Activated naive CD4-positive, alpha-beta T cell treated with anti-CD3 and anti-CD28 coated beads, Interleukin-2, amount 10 ng/mL, durations not matched to agents 7 days and 5 days (primary cell): ENCODE results near the gene AFAP1L2.

Source experiments
- CTCF ChIA-PET: fragments of 350-600 bp; sonication (Branson Sonifier 250); formaldehyde crosslinking; loops from one replicate; lab custom pipeline; 2021; ENCODE audit warnings: antibody characterized with exemption; lab: Charles Lee
- DNase-seq: peaks from one replicate; pipeline ENCODE4 v3.0.0-alpha.2; 2020
- H3K27ac Mint-ChIP-seq: one replicate; pipeline ENCODE4 v1.8.0; 2021; ENCODE audit warnings: mild to moderate bottlenecking, moderate library complexity, mixed read lengths
- H3K27me3 Mint-ChIP-seq: one replicate; pipeline ENCODE4 v1.8.0; 2021; ENCODE audit warnings: mild to moderate bottlenecking, mixed read lengths
- H3K36me3 Mint-ChIP-seq: one replicate; pipeline ENCODE4 v1.8.0; 2021; ENCODE audit warnings: mixed read lengths
- H3K4me1 Mint-ChIP-seq: one replicate; pipeline ENCODE4 v1.8.0; 2021; ENCODE audit warnings: mixed read lengths
- H3K4me3 Mint-ChIP-seq: one replicate; pipeline ENCODE4 v1.8.0; 2021; ENCODE audit warnings: mild to moderate bottlenecking, moderate library complexity, mixed read lengths
- H3K9me3 Mint-ChIP-seq: one replicate; pipeline ENCODE4 v1.8.0; 2021; ENCODE audit warnings: mixed read lengths

The AFAP1L2 gene

GRCh38 chr10:114320249-114321116, 83.8 kb downstream of the AFAP1L2 start:
- peaks cover 8% of the 10 kb centered on the region for H3K27me3 Mint-ChIP-seq
- H3K4me1 Mint-ChIP-seq, result no peaks in the 10 kb centered on the region
- no peaks in the 10 kb centered on the region for H3K36me3 Mint-ChIP-seq
- H3K27ac Mint-ChIP-seq, result no peak overlapping the region
- DNase-seq, result no peak
- H3K4me3 Mint-ChIP-seq, result no peak overlapping the region
- CTCF ChIA-PET, result no interaction called here
- no peaks in the 10 kb centered on the region for H3K9me3 Mint-ChIP-seq

- Mint-ChIP-seq H3K36me3 (no peaks in the 10 kb centered on the region), H3K4me1 (no peaks in the 10 kb centered on the region), H3K9me3 (no peaks in the 10 kb centered on the region), H3K27me3 (peaks cover 6% of the 10 kb centered on the region), H3K4me3 (no peak overlapping the region), H3K27ac (no peak overlapping the region)
- CTCF ChIA-PET, result no interaction called here
- DNase-seq, result no peak
Observed at GRCh38 chr10:114319406-114320248, 84.7 kb downstream of the AFAP1L2 start.

GRCh38 chr10:114316744-114317143, 87.6 kb downstream of the AFAP1L2 start:
- Mint-ChIP-seq H3K36me3 (no peaks in the 10 kb centered on the region), H3K9me3 (no peaks in the 10 kb centered on the region), H3K27me3 (peaks cover 7% of the 10 kb centered on the region), H3K4me1 (no peaks in the 10 kb centered on the region), H3K27ac (no peak overlapping the region), H3K4me3 (no peak overlapping the region)
- DNase-seq, result no peak
- CTCF ChIA-PET, result no interaction called here

- no peaks in the 10 kb centered on the region for H3K4me1 Mint-ChIP-seq
- no peaks in the 10 kb centered on the region for H3K9me3 Mint-ChIP-seq
- no peak overlapping the region for H3K27ac Mint-ChIP-seq
- H3K27me3 Mint-ChIP-seq, result peaks cover 7% of the 10 kb centered on the region
- CTCF ChIA-PET, result no interaction called here
- H3K36me3 Mint-ChIP-seq, result no peaks in the 10 kb centered on the region
- no peak overlapping the region for H3K4me3 Mint-ChIP-seq
- no peak for DNase-seq
Observed at GRCh38 chr10:114315566-114316420, 88.5 kb downstream of the AFAP1L2 start.

GRCh38 chr10:114313866-114314265, 90.4 kb downstream of the AFAP1L2 start:
- Mint-ChIP-seq H3K27me3 (peaks cover 16% of the 10 kb centered on the region), H3K9me3 (no peaks in the 10 kb centered on the region), H3K4me1 (no peaks in the 10 kb centered on the region), H3K4me3 (no peak overlapping the region), H3K27ac (no peak overlapping the region), H3K36me3 (no peaks in the 10 kb centered on the region)
- CTCF ChIA-PET, result no interaction called here
- no peak for DNase-seq

- CTCF ChIA-PET, result interaction anchor here (0.9 kb wide), 1 partner anchor 9 kb away, joined by 3 read pairs; no protein-coding TSS in a partner anchor
Observed at GRCh38 chr10:114313139-114313538, 91.2 kb downstream of the AFAP1L2 start.

GRCh38 chr10:114311496-114312209, 92.6 kb downstream of the AFAP1L2 start:
- Mint-ChIP-seq H3K9me3 (no peaks in the 10 kb centered on the region), H3K4me3 (no peak overlapping the region), H3K27me3 (peaks cover 32% of the 10 kb centered on the region), H3K36me3 (no peaks in the 10 kb centered on the region), H3K4me1 (no peaks in the 10 kb centered on the region), H3K27ac (no peak overlapping the region)
- CTCF ChIA-PET, result interaction anchor here (1.0 kb wide), 1 partner anchor 58 kb away, joined by 3 read pairs; no protein-coding TSS in a partner anchor
- no peak for DNase-seq

More at GRCh38 chr10:114313139-114313538, 91.2 kb downstream of the AFAP1L2 start:
- H3K4me3 Mint-ChIP-seq, result no peak overlapping the region
- no peaks in the 10 kb centered on the region for H3K9me3 Mint-ChIP-seq
- peaks cover 19% of the 10 kb centered on the region for H3K27me3 Mint-ChIP-seq
- H3K27ac Mint-ChIP-seq, result no peak overlapping the region
- H3K4me1 Mint-ChIP-seq, result no peaks in the 10 kb centered on the region
- no peak for DNase-seq
- no peaks in the 10 kb centered on the region for H3K36me3 Mint-ChIP-seq

- DNase-seq, result no peak
- H3K27ac Mint-ChIP-seq, result no peak overlapping the region
- H3K4me1 Mint-ChIP-seq, result no peaks in the 10 kb centered on the region
- CTCF ChIA-PET, result no interaction called here
- no peaks in the 10 kb centered on the region for H3K36me3 Mint-ChIP-seq
- H3K9me3 Mint-ChIP-seq, result no peaks in the 10 kb centered on the region
- peaks cover 36% of the 10 kb centered on the region for H3K27me3 Mint-ChIP-seq
- H3K4me3 Mint-ChIP-seq, result no peak overlapping the region
Observed at GRCh38 chr10:114311023-114311422, 93.3 kb downstream of the AFAP1L2 start.

GRCh38 chr10:114310346-114310745, 94.0 kb downstream of the AFAP1L2 start:
- no peaks in the 10 kb centered on the region for H3K9me3 Mint-ChIP-seq
- no peaks in the 10 kb centered on the region for H3K4me1 Mint-ChIP-seq
- CTCF ChIA-PET, result no interaction called here
- no peak overlapping the region for H3K27ac Mint-ChIP-seq
- H3K27me3 Mint-ChIP-seq, result peaks cover 36% of the 10 kb centered on the region
- no peak overlapping the region for H3K4me3 Mint-ChIP-seq
- no peak for DNase-seq
- no peaks in the 10 kb centered on the region for H3K36me3 Mint-ChIP-seq

GRCh38 chr10:114309364-114309651, 95.0 kb downstream of the AFAP1L2 start:
- no peak for DNase-seq
- H3K9me3 Mint-ChIP-seq, result no peaks in the 10 kb centered on the region
- no peak overlapping the region for H3K27ac Mint-ChIP-seq
- no peaks in the 10 kb centered on the region for H3K36me3 Mint-ChIP-seq
- peaks cover 4% of the 10 kb centered on the region for H3K4me1 Mint-ChIP-seq
- CTCF ChIA-PET, result no interaction called here
- H3K4me3 Mint-ChIP-seq, result no peak overlapping the region
- peaks cover 36% of the 10 kb centered on the region for H3K27me3 Mint-ChIP-seq

GRCh38 chr10:114308531-114309363, 95.6 kb downstream of the AFAP1L2 start:
- H3K36me3 Mint-ChIP-seq, result no peaks in the 10 kb centered on the region
- peaks cover 9% of the 10 kb centered on the region for H3K4me1 Mint-ChIP-seq
- H3K27ac Mint-ChIP-seq, result no peak overlapping the region
- no peaks in the 10 kb centered on the region for H3K9me3 Mint-ChIP-seq
- DNase-seq, result no peak
- CTCF ChIA-PET, result interaction anchor here (0.7 to 2.4 kb wide), 3 partner anchors 99 to 275 kb away, joined by 3 to 6 read pairs (median 3); no protein-coding TSS in a partner anchor
- H3K4me3 Mint-ChIP-seq, result no peak overlapping the region
- peaks cover 32% of the 10 kb centered on the region for H3K27me3 Mint-ChIP-seq

- H3K9me3 Mint-ChIP-seq, result no peaks in the 10 kb centered on the region
- H3K4me3 Mint-ChIP-seq, result no peak overlapping the region
- no peak overlapping the region for H3K27ac Mint-ChIP-seq
- peaks cover 11% of the 10 kb centered on the region for H3K4me1 Mint-ChIP-seq
- H3K27me3 Mint-ChIP-seq, result peaks cover 32% of the 10 kb centered on the region
- no peaks in the 10 kb centered on the region for H3K36me3 Mint-ChIP-seq
- DNase-seq, result no peak
- CTCF ChIA-PET, result interaction anchor here (2.4 kb wide), 1 partner anchor 151 kb away, joined by 6 read pairs; no protein-coding TSS in a partner anchor
Observed at GRCh38 chr10:114307731-114308130, 96.6 kb downstream of the AFAP1L2 start.
